HepG2 (cell line): ENCODE data around the gene FAM118B. TPM values are rescaled to one million over a fixed set of nuclear protein-coding genes. Genes with fewer than 3 reads are reported as not detected.

ENCODE experiments used
- ATAC-seq: fragments of 200-7000 bp; cut with Tn5 transposase; 3 replicates; pipeline ENCODE4 v1.9.1; 2020; ENCODE audit warnings: mild to moderate bottlenecking, moderate library complexity
- BruUV-seq: library from RNA; stranded (reverse); fragments of 400-500 nt; replicated peaks from 2 replicates; lab custom pipeline; 2021; lab: Mats Ljungman, UMichigan
- CTCF ChIA-PET: fragments of 300-600 bp; formaldehyde crosslinking; extraction: SDS; loops from one replicate; lab custom pipeline; 2021; ENCODE audit warnings: low total read pairs, inconsistent platforms, low intra/inter-chr PET ratio; lab: Yijun Ruan, JAX
- POLR2A ChIA-PET: fragments of 350-600 bp; sonication (Branson Sonifier 250); formaldehyde crosslinking; loops from one replicate; lab custom pipeline; 2020; ENCODE audit warnings: antibody characterized with exemption, inconsistent platforms; lab: Yijun Ruan, JAX
- DNase-seq: peaks from one replicate; pipeline ENCODE4 v3.0.0-alpha.2; 2015; ENCODE audit warnings: low spot score
- FAIRE-seq: peaks from 3 replicates; lab custom pipeline; 2011; peaks lifted over from hg19 to GRCh38; lab: Jason Lieb, UNC
- H2AFZ ChIP-seq: one replicate; pipeline ENCODE4 v1.6.1; 2011; ENCODE audit warnings: low read length, inconsistent platforms
- H3K27ac ChIP-seq: fragments of 300-600 bp; 3 replicates; pipeline ENCODE4 v1.8.0; 2011; ENCODE audit warnings: mixed run types, mild to moderate bottlenecking, mixed read lengths, low read length, inconsistent platforms; ENCODE audit not compliant: insufficient read depth; ENCODE audit errors: extremely low read length
- H3K27me3 ChIP-seq, 2 experiments: fragments of 200-600 bp in 1 of 2; 2 replicates in 1 of 2; 3 replicates in 1 of 2; pipeline versions ENCODE4 v1.6.0 to v1.8.0; 2011; ENCODE audit warnings: low read length in 2 of 2, mild to moderate bottlenecking in 2 of 2, moderate library complexity in 2 of 2, inconsistent platforms in 1 of 2; ENCODE audit not compliant: insufficient read depth in 2 of 2, control insufficient read depth in 1 of 2
- H3K36me3 ChIP-seq, 2 experiments: fragments of 200-600 bp in 1 of 2; replicated peaks in 1 of 2; 2 replicates in 1 of 2; 3 replicates in 1 of 2; pipeline versions ENCODE4 v1.5.1 to v1.8.0; 2011; ENCODE audit warnings: low read length in 2 of 2, inconsistent platforms in 1 of 2; ENCODE audit not compliant: insufficient read depth in 2 of 2, control insufficient read depth in 1 of 2
- H3K4me1 ChIP-seq: 2 replicates; pipeline ENCODE4 v1.5.1; 2012; ENCODE audit warnings: low read length, inconsistent platforms; ENCODE audit not compliant: insufficient read depth
- H3K4me2 ChIP-seq: 2 replicates; pipeline ENCODE4 v1.6.0; 2011; ENCODE audit warnings: low read depth, low read length, inconsistent platforms
- H3K4me3 ChIP-seq, 3 experiments: fragments of 200-600 bp in 1 of 3; sonication (generic), shearing (Covaris generic) in 1 of 3; replicated peaks in 1 of 3; 2 replicates each; pipeline ENCODE4 v1.5.1; 2011 to 2016; ENCODE audit warnings: low read length in 3 of 3, inconsistent platforms in 2 of 3, low read depth in 2 of 3, mild to moderate bottlenecking in 2 of 3, control low read depth in 1 of 3, mixed read lengths in 1 of 3; ENCODE audit not compliant: insufficient read depth in 1 of 3
- H3K79me2 ChIP-seq: one replicate; pipeline ENCODE4 v1.6.1; 2011; ENCODE audit warnings: low read length, inconsistent platforms; ENCODE audit not compliant: insufficient read depth
- H3K9ac ChIP-seq: 2 replicates; pipeline ENCODE4 v1.6.0; 2011; ENCODE audit warnings: mild to moderate bottlenecking, low read depth, low read length, inconsistent platforms; ENCODE audit not compliant: insufficient read depth
- H3K9me3 ChIP-seq: 2 replicates; pipeline ENCODE4 v1.5.1; 2012; ENCODE audit warnings: mild to moderate bottlenecking, low read length
- H4K20me1 ChIP-seq: 2 replicates; pipeline ENCODE4 v1.6.0; 2011; ENCODE audit warnings: inconsistent platforms, mild to moderate bottlenecking, low read length, moderate library complexity; ENCODE audit not compliant: insufficient read depth
- ARNT ChIP-seq: fragments of 450-650 bp; IDR thresholded peaks from 2 replicates; pipeline ENCODE4 v1.6.1; 2017
- ATF7 ChIP-seq, 2 experiments: fragments of 450-650 bp in 1 of 2; sonication (generic) in 1 of 2; formaldehyde crosslinking in 1 of 2; IDR thresholded peaks; 2 replicates each; pipeline versions ENCODE4 v1.4.0 to v1.6.1; 2016 to 2020; ENCODE audit warnings: antibody characterized with exemption in 1 of 2, mild to moderate bottlenecking in 1 of 2, missing genetic modification reagents in 1 of 2
- CHCHD3 ChIP-seq: sonication (generic); formaldehyde crosslinking; IDR thresholded peaks from 2 replicates; pipeline ENCODE4 v1.8.0; 2022; ENCODE audit warnings: mild to moderate bottlenecking, missing genetic modification reagents, moderate library complexity
- FOXA1 ChIP-seq, 2 experiments: fragments of 450-650 bp in 1 of 2; sonication (generic) in 1 of 2; formaldehyde crosslinking in 1 of 2; IDR thresholded peaks; 2 replicates each; pipeline versions ENCODE4 v1.4.0 to v1.6.1; 2016 to 2020; ENCODE audit warnings: missing genetic modification reagents in 1 of 2
- FOXP4 ChIP-seq: sonication (generic); formaldehyde crosslinking; IDR thresholded peaks from 2 replicates; pipeline ENCODE4 v1.4.0; 2020; ENCODE audit warnings: missing genetic modification reagents
- GRHL1 ChIP-seq: sonication (generic); formaldehyde crosslinking; conservative IDR thresholded peaks from 2 replicates; pipeline ENCODE4 v1.8.0; 2022; ENCODE audit warnings: missing genetic modification reagents
- NPAS2 ChIP-seq: sonication (generic); formaldehyde crosslinking; IDR thresholded peaks from 2 replicates; pipeline ENCODE4 v1.8.0; 2022; ENCODE audit warnings: mild to moderate bottlenecking, missing genetic modification reagents, borderline replicate concordance
- RARA ChIP-seq: IDR thresholded peaks from 2 replicates; pipeline ENCODE4 v1.6.1; 2016; ENCODE audit warnings: missing genetic modification reagents, missing compliant biosample characterization
- SRSF4 ChIP-seq: fragments of 200-400 bp; formaldehyde crosslinking; IDR thresholded peaks from one replicate; pipeline ENCODE4 v1.6.1; 2018; ENCODE audit warnings: mild to moderate bottlenecking, low read depth, low read length, moderate library complexity; ENCODE audit not compliant: poor library complexity, severe bottlenecking
- SRY ChIP-seq: sonication (generic); formaldehyde crosslinking; IDR thresholded peaks from 2 replicates; pipeline ENCODE4 v1.8.0; 2022; ENCODE audit warnings: mild to moderate bottlenecking, missing genetic modification reagents
- TP53 ChIP-seq: sonication (generic); formaldehyde crosslinking; conservative IDR thresholded peaks from 2 replicates; pipeline ENCODE4 v1.4.0; 2020; ENCODE audit warnings: missing genetic modification reagents
- ZNF441 ChIP-seq: sonication (generic); formaldehyde crosslinking; IDR thresholded peaks from 2 replicates; pipeline ENCODE4 v1.7.0; 2021; ENCODE audit warnings: missing genetic modification reagents, borderline replicate concordance
- ZNF570 ChIP-seq: sonication (generic); formaldehyde crosslinking; IDR thresholded peaks from 2 replicates; pipeline ENCODE4 v1.4.0; 2020; ENCODE audit warnings: mild to moderate bottlenecking, missing genetic modification reagents, borderline replicate concordance
- ZSCAN20 ChIP-seq: sonication (generic); formaldehyde crosslinking; IDR thresholded peaks from 2 replicates; pipeline ENCODE4 v1.4.0; 2020; ENCODE audit warnings: missing genetic modification reagents, mild to moderate bottlenecking, borderline replicate concordance
- ZUFSP ChIP-seq: sonication (generic); formaldehyde crosslinking; IDR thresholded peaks from 2 replicates; pipeline ENCODE4 v1.9.0; 2021; ENCODE audit warnings: missing genetic modification reagents, mild to moderate bottlenecking, borderline replicate concordance
- WGBS: methylation state at CpG from one replicate; pipeline ENCODE4 v1.1.6; 2017; ENCODE audit warnings: low lambda C conversion rate; 5-methylcytosine and 5-hydroxymethylcytosine counted together
- in situ Hi-C: cut with HindIII; loops from 2 replicates; pipeline ENCODE4 v1.10.0; 2017; ENCODE audit warnings: low pct_unique_long_range_greater_than_20kb; ENCODE audit not compliant: extremely low pct_ligation_motif_present
- intact Hi-C: fragments of 100-400 bp; cut with micrococcal nuclease; formaldehyde crosslinking; loops from one replicate; pipeline ENCODE4 v1.10.0; 2022; ENCODE audit not compliant: unreplicated experiment
- polyA plus RNA-seq, 8 experiments: library from polyadenylated mRNA; depleted of rRNA in 3 of 8; stranded (reverse) in 7 of 8; unstranded in 1 of 8; fragments of >200 nt; fragmentation: Illumina TruSeq in 4 of 8; extraction: Trizol in 4 of 8; gene quantifications; 2 replicates each; pipeline versions ENCODE4 v1.2.1 to v1.2.3, GENCODE V29; 2011 to 2016; ENCODE audit warnings: low read depth in 4 of 8, missing spikeins in 1 of 8, mixed read lengths in 1 of 8; ENCODE audit not compliant: insufficient read depth in 1 of 8
- total RNA-seq, 5 experiments: library from RNA; depleted of rRNA; stranded (reverse); fragments of >200 nt; fragmentation: Illumina TruSeq; extraction: Trizol; gene quantifications; 2 replicates each; pipeline ENCODE4 v1.2.3, GENCODE V29; 2016; ENCODE audit warnings: low read depth in 1 of 5
- TF ChIP-seq, protein P1 (sequence below): sonication (generic); formaldehyde crosslinking; IDR thresholded peaks from 2 replicates; pipeline ENCODE4 v1.5.0; 2020; ENCODE audit warnings: missing genetic modification reagents, mild to moderate bottlenecking, borderline replicate concordance
- TF ChIP-seq, protein P2 (sequence below): IDR thresholded peaks from 2 replicates; pipeline ENCODE4 v1.6.1; 2018; ENCODE audit warnings: missing genetic modification reagents, mild to moderate bottlenecking, missing compliant biosample characterization

The FAM118B gene
- total and polyA plus RNA-seq, 2 of the 13 experiments (the other 11 are each of a cell fraction or from before 2014, with no cell fraction given), result 10.2 to 25.7 TPM

- no peaks in the 10 kb centered on the region for H4K20me1 ChIP-seq
- in situ Hi-C loops (no loop called here), intact Hi-C loops (no loop called here)
- H3K4me2 ChIP-seq, result no peak overlapping the region
- H3K9me3 ChIP-seq, result no peaks in the 10 kb centered on the region
- H3K79me2 ChIP-seq, result no peaks in the 10 kb centered on the region
- DNase-seq (no peak), FAIRE-seq (no peak), ATAC-seq (no peak)
- peaks cover 51% of the 10 kb centered on the region for H3K4me1 ChIP-seq
- CTCF ChIA-PET, result no interaction called here
- H3K36me3 ChIP-seq, result no peaks in the 10 kb centered on the region
- H3K4me3 ChIP-seq, result no peak overlapping the region
- POLR2A ChIA-PET, result no interaction called here
- no peak overlapping the region for H3K27ac ChIP-seq
- H2AFZ ChIP-seq, result no peak overlapping the region
- H3K27me3 ChIP-seq, result peaks cover 0 to 1% of the 10 kb centered on the region in 2 experiments; a peak in 1 of 5 replicates
- BruUV-seq, result no TSS peak
- 91% methylated on average over 3 of the region's 3 CpGs for WGBS
- no peak overlapping the region for H3K9ac ChIP-seq
- TF ChIP-seq FOXP4 (CRISPR knock-in tag), result no peak
- TF ChIP-seq ZNF570 (CRISPR knock-in tag), result no peak
- no peak for TF ChIP-seq GRHL1 (CRISPR knock-in tag)
- no peak for TF ChIP-seq NPAS2 (CRISPR knock-in tag)
- no peak for TF ChIP-seq TP53 (CRISPR knock-in tag)
- TF ChIP-seq, protein P1, sequence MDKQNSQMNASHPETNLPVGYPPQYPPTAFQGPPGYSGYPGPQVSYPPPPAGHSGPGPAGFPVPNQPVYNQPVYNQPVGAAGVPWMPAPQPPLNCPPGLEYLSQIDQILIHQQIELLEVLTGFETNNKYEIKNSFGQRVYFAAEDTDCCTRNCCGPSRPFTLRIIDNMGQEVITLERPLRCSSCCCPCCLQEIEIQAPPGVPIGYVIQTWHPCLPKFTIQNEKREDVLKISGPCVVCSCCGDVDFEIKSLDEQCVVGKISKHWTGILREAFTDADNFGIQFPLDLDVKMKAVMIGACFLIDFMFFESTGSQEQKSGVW (CRISPR knock-in tag), result no peak
- no peak for TF ChIP-seq ZUFSP (CRISPR knock-in tag)
- TF ChIP-seq FOXA1 (IDR thresholded peaks at IDR 0.05), result no peak
- no peak for TF ChIP-seq FOXA1 (CRISPR knock-in tag; IDR thresholded peaks at IDR 0.05)
- TF ChIP-seq ARNT, result no peak
- no peak for TF ChIP-seq RARA (CRISPR knock-in tag)
- no peak for TF ChIP-seq ZNF441 (CRISPR knock-in tag)
- TF ChIP-seq ATF7 (IDR thresholded peaks at IDR 0.05), result no peak
- TF ChIP-seq ATF7 (CRISPR knock-in tag; IDR thresholded peaks at IDR 0.05), result no peak
- no peak for TF ChIP-seq CHCHD3
- no peak for TF ChIP-seq SRSF4
- TF ChIP-seq, protein P2, sequence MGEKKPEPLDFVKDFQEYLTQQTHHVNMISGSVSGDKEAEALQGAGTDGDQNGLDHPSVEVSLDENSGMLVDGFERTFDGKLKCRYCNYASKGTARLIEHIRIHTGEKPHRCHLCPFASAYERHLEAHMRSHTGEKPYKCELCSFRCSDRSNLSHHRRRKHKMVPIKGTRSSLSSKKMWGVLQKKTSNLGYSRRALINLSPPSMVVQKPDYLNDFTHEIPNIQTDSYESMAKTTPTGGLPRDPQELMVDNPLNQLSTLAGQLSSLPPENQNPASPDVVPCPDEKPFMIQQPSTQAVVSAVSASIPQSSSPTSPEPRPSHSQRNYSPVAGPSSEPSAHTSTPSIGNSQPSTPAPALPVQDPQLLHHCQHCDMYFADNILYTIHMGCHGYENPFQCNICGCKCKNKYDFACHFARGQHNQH (CRISPR knock-in tag), result no peak
- no peak for TF ChIP-seq SRY (CRISPR knock-in tag)
- TF ChIP-seq ZSCAN20, result no peak
These were observed 42.3 kb upstream of the FAM118B start for GRCh38 chr11:126169291-126169690.
